Omental fat pad (tissue), 4 donors: ENCODE results near the gene HAPLN3. TPM values are rescaled to one million over a fixed set of nuclear protein-coding genes. Genes with fewer than 3 reads are reported as not detected.

Experiments
- ATAC-seq: fragments of 150-250 bp; one replicate; pipeline ENCODE4 v1.9.1; 2016; ENCODE audit warnings: mild to moderate bottlenecking, moderate library complexity; ENCODE audit not compliant: low FRiP score
- DNase-seq: peaks from one replicate; pipeline ENCODE4 v3.0.0-alpha.2; 2019; ENCODE audit warnings: low spot score
- CTCF ChIP-seq, 3 donors: fragments of 450-650 bp; IDR thresholded peaks; one replicate each; pipeline ENCODE4 v1.5.1; 2016 to 2017; ENCODE audit warnings: antibody characterized with exemption in 3 of 3, mild to moderate bottlenecking in 3 of 3, moderate library complexity in 2 of 3
- total RNA-seq, 4 donors: library from RNA; depleted of rRNA; stranded (reverse); fragments of >200 nt; gene quantifications; one replicate each; pipeline ENCODE4 v1.1.0, GENCODE V29; 2016

The HAPLN3 gene
- total RNA-seq, 4 donors from 2014 or later = 7.2 to 56.2 (median 31.0) TPM

GRCh38 chr15:88890495-88890894 is 4.8 kb downstream of the HAPLN3 start:
- no peak for DNase-seq
- no peak for ATAC-seq
- TF ChIP-seq CTCF (IDR thresholded peaks at IDR 0.05) = no peak

GRCh38 chr15:88888719-88889118 is 6.6 kb downstream of the HAPLN3 start:
- TF ChIP-seq CTCF (IDR thresholded peaks at IDR 0.05) = no peak
- no peak for DNase-seq
- no peak for ATAC-seq

- no peak for TF ChIP-seq CTCF (IDR thresholded peaks at IDR 0.05)
- ATAC-seq = no peak
- DNase-seq = no peak
These were observed 8.2 kb downstream of the HAPLN3 start for GRCh38 chr15:88887068-88887580.

- DNase-seq (no peak), ATAC-seq (no peak)
- TF ChIP-seq CTCF (IDR thresholded peaks at IDR 0.05) = no peak
These were observed 12.6 kb downstream of the HAPLN3 start for GRCh38 chr15:88882785-88883184.

- ATAC-seq = no peak
- no peak for TF ChIP-seq CTCF (IDR thresholded peaks at IDR 0.05)
- no peak for DNase-seq
These were observed 13.6 kb downstream of the HAPLN3 start for GRCh38 chr15:88881775-88882174.

- DNase-seq (no peak), ATAC-seq (no peak)
- TF ChIP-seq CTCF (IDR thresholded peaks at IDR 0.05) = no peak
These were observed 14.2 kb downstream of the HAPLN3 start for GRCh38 chr15:88880944-88881740.

- no peak for TF ChIP-seq CTCF (IDR thresholded peaks at IDR 0.05)
- ATAC-seq = no peak
- DNase-seq = no peak
These were observed 16.6 kb downstream of the HAPLN3 start for GRCh38 chr15:88878720-88879184.
